Non-pigmented ciliary epithelial cell (primary cell): ENCODE measurements around the gene PLA2G6.

Experiments used
- DNase-seq: peaks from one replicate; pipeline ENCODE4 v3.0.0-alpha.2; 2010; ENCODE audit warnings: low read depth

PLA2G6 gene

GRCh38 chr22:38108561-38109319 lies 72.9 kb downstream of the PLA2G6 start:
- DNase-seq = no peak

GRCh38 chr22:38107692-38108515 lies 73.7 kb downstream of the PLA2G6 start:
- no peak for DNase-seq

GRCh38 chr22:38106814-38107578 lies 74.6 kb downstream of the PLA2G6 start:
- no peak for DNase-seq

- DNase-seq = no peak
Observed at GRCh38 chr22:38104084-38104483, 77.5 kb downstream of the PLA2G6 start.

- DNase-seq = no peak
Observed at GRCh38 chr22:38103641-38104040, 78.0 kb downstream of the PLA2G6 start.

GRCh38 chr22:38098410-38099249 lies 83.0 kb downstream of the PLA2G6 start:
- DNase-seq = no peak

- no peak for DNase-seq
Observed at GRCh38 chr22:38097557-38098409, 83.8 kb downstream of the PLA2G6 start.

GRCh38 chr22:38097058-38097457 lies 84.6 kb downstream of the PLA2G6 start:
- no peak for DNase-seq

- DNase-seq = no peak
Observed at GRCh38 chr22:38089474-38089851, 92.2 kb downstream of the PLA2G6 start.

GRCh38 chr22:38088629-38089473 lies 92.8 kb downstream of the PLA2G6 start:
- DNase-seq = no peak

- DNase-seq = no peak
Observed at GRCh38 chr22:38087855-38088254, 93.8 kb downstream of the PLA2G6 start.

- no peak for DNase-seq
Observed at GRCh38 chr22:38086942-38087341, 94.7 kb downstream of the PLA2G6 start.

- DNase-seq = no peak
Observed at GRCh38 chr22:38086001-38086845, 95.4 kb downstream of the PLA2G6 start.

GRCh38 chr22:38085501-38085900 lies 96.1 kb downstream of the PLA2G6 start:
- DNase-seq = no peak

- DNase-seq = no peak
Observed at GRCh38 chr22:38085056-38085455, 96.6 kb downstream of the PLA2G6 start.

GRCh38 chr22:38083931-38084631 lies 97.5 kb downstream of the PLA2G6 start, which contains the start of gene SLC16A8:
Gene SLC16A8, minus strand, starts transcription at chr22:38084184. Its CDS starts 1,311 bp downstream, at chr22:38082873.
- DNase-seq = no peak

GRCh38 chr22:38082986-38083710 lies 98.5 kb downstream of the PLA2G6 start:
- DNase-seq = no peak
